ES-I3 (cell line): Measurements from ENCODE around the gene PLCL1.

ENCODE experiments used
- H3K36me3 ChIP-seq: 2 replicates; pipeline ENCODE4 v1.6.1; 2013; ENCODE audit warnings: mild to moderate bottlenecking, low read length, control low read depth, moderate library complexity; ENCODE audit not compliant: insufficient read depth
- H3K4me1 ChIP-seq: 2 replicates; pipeline ENCODE4 v1.6.1; 2013; ENCODE audit warnings: mild to moderate bottlenecking, control low read depth, low read length; ENCODE audit not compliant: insufficient read depth
- H3K9ac ChIP-seq: 2 replicates; pipeline ENCODE4 v1.6.1; 2013; ENCODE audit warnings: low read depth, mild to moderate bottlenecking, low read length, moderate library complexity
- H3K9me3 ChIP-seq: 2 replicates; pipeline ENCODE4 v1.6.1; 2013; ENCODE audit warnings: mild to moderate bottlenecking, low read length, moderate library complexity; ENCODE audit not compliant: control insufficient read depth, insufficient read depth

Gene PLCL1

DNA sequence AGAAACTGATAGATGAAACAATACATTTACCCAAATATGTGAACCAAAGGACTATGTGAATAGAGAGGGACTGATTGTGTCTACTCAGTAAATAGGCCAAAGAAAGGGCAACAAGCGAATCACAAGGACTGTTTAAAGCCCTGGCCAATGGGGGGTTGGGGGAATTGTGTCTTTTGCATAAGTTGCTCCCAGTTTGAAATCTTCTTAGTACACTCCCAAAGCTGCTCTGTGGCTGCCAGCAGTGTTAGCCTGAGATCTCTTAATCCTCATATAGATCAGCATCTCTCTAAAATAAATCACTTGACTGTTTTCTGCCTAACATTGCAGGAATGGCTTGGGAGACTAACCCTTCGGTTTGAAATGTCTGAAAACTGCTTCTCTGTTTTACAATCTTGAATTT, 236.4 kb downstream of the PLCL1 start:
- Histone ChIP-seq H3K4me1 (0 out of 2 replicates have a peak, but pooled peaks cover 2% of the 10 kb centered on the region), H3K36me3 (no peaks in the 10 kb centered on the region), H3K9ac (no peak overlapping the region), H3K9me3 (no peaks in the 10 kb centered on the region)

DNA sequence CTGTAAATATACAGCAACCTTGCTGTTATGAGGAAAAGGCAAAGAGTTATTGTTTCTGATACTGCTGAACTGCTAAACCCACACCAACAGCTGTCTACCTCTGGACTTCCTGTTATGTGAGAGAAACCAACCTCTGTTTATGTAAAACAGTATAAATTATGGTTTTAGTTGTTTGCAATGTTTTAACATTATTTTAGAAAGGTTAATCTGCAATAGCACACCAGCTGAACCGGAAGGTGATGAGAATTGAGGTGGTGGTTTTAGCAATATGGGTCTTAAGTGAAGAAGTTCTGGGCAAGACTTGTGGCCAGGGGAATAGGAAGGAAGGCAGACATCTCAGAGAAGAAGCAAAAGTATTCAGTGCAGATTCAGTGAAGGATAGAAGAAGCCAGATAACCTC, 237.8 kb downstream of the PLCL1 start:
- no peaks in the 10 kb centered on the region for H3K9me3 ChIP-seq
- H3K36me3 ChIP-seq: no peaks in the 10 kb centered on the region
- H3K4me1 ChIP-seq: 0 out of 2 replicates have a peak, but pooled peaks cover 2% of the 10 kb centered on the region
- no peak overlapping the region for H3K9ac ChIP-seq

GRCh38 chr2:198044777-198045176, 240.4 kb downstream of the PLCL1 start:
- 0 out of 2 replicates have a peak, but pooled peaks cover 2% of the 10 kb centered on the region for H3K4me1 ChIP-seq

DNA sequence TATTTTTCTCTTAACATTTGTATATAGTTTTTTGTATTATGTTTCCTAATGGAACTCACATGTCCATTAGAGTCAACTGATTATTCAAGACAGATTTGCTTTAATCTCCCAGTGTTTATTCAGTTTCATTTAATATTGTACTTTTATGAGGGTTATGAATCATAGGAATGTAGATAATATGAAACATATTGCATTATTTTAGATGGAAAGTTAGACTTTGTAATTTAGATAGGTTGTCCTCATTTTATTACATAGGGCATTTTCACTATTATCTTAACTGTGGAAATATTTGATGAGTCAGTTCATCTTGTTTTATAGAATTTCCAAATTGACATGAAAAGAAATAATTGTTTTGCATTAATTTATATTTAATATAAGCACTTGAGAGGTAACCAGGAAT, 240.8 kb downstream of the PLCL1 start:
- no peaks in the 10 kb centered on the region for H3K36me3 ChIP-seq
- no peak overlapping the region for H3K9ac ChIP-seq
- H3K9me3 ChIP-seq: no peaks in the 10 kb centered on the region
- H3K4me1 ChIP-seq: 0 out of 2 replicates have a peak, but pooled peaks cover 2% of the 10 kb centered on the region

More at GRCh38 chr2:198044777-198045176, 240.4 kb downstream of the PLCL1 start:
- Histone ChIP-seq H3K9ac (no peak overlapping the region), H3K9me3 (no peaks in the 10 kb centered on the region), H3K36me3 (no peaks in the 10 kb centered on the region)

- no peak overlapping the region for H3K9ac ChIP-seq
- H3K36me3 ChIP-seq: no peaks in the 10 kb centered on the region
- no peaks in the 10 kb centered on the region for H3K9me3 ChIP-seq
- no peaks in the 10 kb centered on the region for H3K4me1 ChIP-seq
These were observed 248.3 kb downstream of the PLCL1 start for GRCh38 chr2:198052741-198053140.

- no peaks in the 10 kb centered on the region for H3K4me1 ChIP-seq
- H3K9me3 ChIP-seq: no peaks in the 10 kb centered on the region
- no peak overlapping the region for H3K9ac ChIP-seq
- H3K36me3 ChIP-seq: no peaks in the 10 kb centered on the region
These were observed 248.8 kb downstream of the PLCL1 start for GRCh38 chr2:198053148-198053547.

DNA sequence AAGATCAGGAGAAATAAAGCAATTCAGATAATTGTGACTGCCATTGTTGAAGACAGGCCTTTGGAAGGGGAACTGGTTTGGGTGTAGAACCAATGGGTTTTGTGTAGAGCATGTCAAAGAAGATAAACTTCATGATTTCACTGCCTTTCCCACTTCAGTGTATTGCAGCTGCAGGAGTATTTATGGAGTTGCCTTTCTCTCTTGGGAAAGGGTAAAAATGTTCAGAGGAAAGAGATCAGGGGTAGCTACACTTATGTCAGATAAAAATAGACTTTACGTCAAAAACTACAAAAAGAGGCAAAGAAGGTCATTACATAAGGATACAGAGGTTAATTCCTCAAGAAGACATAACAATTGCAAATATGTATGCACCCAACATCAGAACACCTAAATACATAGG, 249.4 kb downstream of the PLCL1 start:
- no peaks in the 10 kb centered on the region for H3K36me3 ChIP-seq
- H3K9me3 ChIP-seq: no peaks in the 10 kb centered on the region
- no peak overlapping the region for H3K9ac ChIP-seq
- H3K4me1 ChIP-seq: no peaks in the 10 kb centered on the region

GRCh38 chr2:198054299-198054698, 249.9 kb downstream of the PLCL1 start:
- no peaks in the 10 kb centered on the region for H3K36me3 ChIP-seq
- H3K4me1 ChIP-seq: no peaks in the 10 kb centered on the region
- no peak overlapping the region for H3K9ac ChIP-seq
- H3K9me3 ChIP-seq: no peaks in the 10 kb centered on the region

DNA sequence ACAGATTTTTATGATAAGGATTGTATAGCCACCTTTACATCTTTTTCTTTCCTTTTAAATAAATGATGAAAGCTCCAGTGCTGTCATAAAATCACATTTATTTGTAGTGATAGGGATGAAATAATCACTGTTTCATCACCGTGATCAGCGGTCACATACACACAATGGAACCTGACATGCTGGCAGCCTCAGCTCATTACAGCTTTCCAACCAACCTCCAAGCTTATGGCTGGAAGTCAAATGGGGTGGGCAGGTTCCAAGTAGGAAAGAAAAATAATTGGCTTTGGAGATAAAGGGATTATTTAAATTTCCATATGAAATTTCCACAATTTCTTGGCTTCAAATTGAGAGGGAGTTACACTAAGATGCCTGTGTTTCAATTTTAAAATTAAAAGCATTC, 251.3 kb downstream of the PLCL1 start:
- H3K36me3 ChIP-seq: no peaks in the 10 kb centered on the region
- H3K9ac ChIP-seq: no peak overlapping the region
- no peaks in the 10 kb centered on the region for H3K4me1 ChIP-seq
- H3K9me3 ChIP-seq: no peaks in the 10 kb centered on the region

DNA sequence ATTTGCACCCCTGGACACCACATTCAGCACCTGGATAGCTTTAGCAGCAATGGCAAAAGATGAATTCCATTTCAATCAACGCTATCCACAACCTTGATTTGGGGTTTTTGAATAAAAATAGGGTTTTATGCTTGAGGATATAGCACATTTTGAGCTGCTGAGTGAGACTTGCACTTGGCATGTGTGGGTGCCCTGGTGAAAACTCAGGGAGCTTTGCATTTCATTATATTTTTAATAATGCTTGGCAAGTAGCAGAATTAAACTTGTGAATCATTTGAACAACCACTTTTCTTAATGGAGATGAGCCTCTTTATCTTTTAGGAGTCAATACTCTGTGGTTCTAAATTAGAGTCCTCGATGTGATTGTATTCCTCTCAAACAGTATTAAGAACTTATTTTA, 252.4 kb downstream of the PLCL1 start:
- H3K36me3 ChIP-seq: no peaks in the 10 kb centered on the region
- no peak overlapping the region for H3K9ac ChIP-seq
- no peaks in the 10 kb centered on the region for H3K9me3 ChIP-seq
- no peaks in the 10 kb centered on the region for H3K4me1 ChIP-seq

DNA sequence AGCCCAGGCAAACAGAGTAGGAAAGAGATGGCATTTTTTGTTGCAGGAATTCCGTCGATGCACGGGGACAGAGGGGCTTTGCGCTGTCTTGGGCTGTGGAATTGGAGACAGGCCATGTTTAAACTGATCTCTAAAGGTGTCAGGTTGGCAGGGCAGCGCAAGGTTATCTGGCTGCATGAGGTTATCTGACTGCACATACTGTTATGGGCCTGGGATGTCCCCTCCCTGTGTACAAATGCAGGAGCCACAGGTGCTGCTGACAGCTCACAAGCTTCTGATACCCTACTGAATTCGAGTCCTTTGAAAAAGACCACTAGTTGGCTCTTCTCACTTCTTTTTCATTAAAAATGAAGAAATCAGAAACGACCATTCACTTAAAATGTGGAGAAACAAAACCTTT, 255.4 kb downstream of the PLCL1 start:
- Histone ChIP-seq H3K4me1 (no peaks in the 10 kb centered on the region), H3K36me3 (no peaks in the 10 kb centered on the region), H3K9ac (no peak overlapping the region), H3K9me3 (no peaks in the 10 kb centered on the region)

DNA sequence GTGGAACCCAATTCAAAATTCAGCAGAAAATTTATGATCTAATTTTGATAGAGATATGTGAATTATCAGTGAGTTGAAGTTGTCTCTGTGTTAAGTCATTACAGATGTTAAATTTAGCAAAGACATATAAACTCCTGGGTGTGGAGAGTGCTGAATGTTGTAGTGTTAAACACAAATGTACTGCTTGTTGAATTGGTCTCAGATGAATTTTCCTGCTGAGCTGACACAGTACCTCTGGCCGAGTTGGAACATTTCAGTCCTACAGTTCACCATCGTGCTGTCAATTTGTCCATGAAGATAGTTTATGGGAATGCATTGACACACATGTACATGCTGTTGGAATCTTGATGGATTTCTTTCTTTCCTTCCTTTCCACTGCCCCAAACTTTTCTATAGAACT, 255.9 kb downstream of the PLCL1 start:
- H3K9ac ChIP-seq: no peak overlapping the region
- no peaks in the 10 kb centered on the region for H3K9me3 ChIP-seq
- H3K36me3 ChIP-seq: no peaks in the 10 kb centered on the region
- H3K4me1 ChIP-seq: no peaks in the 10 kb centered on the region

- Histone ChIP-seq H3K9ac (no peak overlapping the region), H3K36me3 (no peaks in the 10 kb centered on the region), H3K9me3 (no peaks in the 10 kb centered on the region)
These were observed 258.4 kb downstream of the PLCL1 start for GRCh38 chr2:198062826-198063225.

GRCh38 chr2:198063242-198063641, 258.8 kb downstream of the PLCL1 start:
- no peaks in the 10 kb centered on the region for H3K9me3 ChIP-seq
- H3K4me1 ChIP-seq: no peaks in the 10 kb centered on the region
- no peaks in the 10 kb centered on the region for H3K36me3 ChIP-seq
- no peak overlapping the region for H3K9ac ChIP-seq

More at GRCh38 chr2:198062826-198063225, 258.4 kb downstream of the PLCL1 start:
- H3K4me1 ChIP-seq: no peaks in the 10 kb centered on the region

GRCh38 chr2:198065322-198065721, 260.9 kb downstream of the PLCL1 start:
- Histone ChIP-seq H3K4me1 (no peaks in the 10 kb centered on the region), H3K36me3 (no peaks in the 10 kb centered on the region)

GRCh38 chr2:198066597-198066996, 262.2 kb downstream of the PLCL1 start:
- no peak overlapping the region for H3K9ac ChIP-seq
- H3K36me3 ChIP-seq: no peaks in the 10 kb centered on the region
- no peaks in the 10 kb centered on the region for H3K9me3 ChIP-seq
- H3K4me1 ChIP-seq: no peaks in the 10 kb centered on the region

More at GRCh38 chr2:198065322-198065721, 260.9 kb downstream of the PLCL1 start:
- H3K9ac ChIP-seq: no peak overlapping the region
- no peaks in the 10 kb centered on the region for H3K9me3 ChIP-seq
